Skeletal muscle satellite cell (primary cell): Measurements from ENCODE around the gene ARID4B.
"Not testable (repeated sequence)": the region's sequence is repeated elsewhere in the genome, so short reads cannot be mapped to it uniquely, and the experiment has no call there.

Experiments
- H3K27me3 ChIP-seq: 2 replicates; pipeline ENCODE4 v1.7.0; 2013; ENCODE audit warnings: low read length; ENCODE audit not compliant: control insufficient read depth, insufficient read depth
- H3K36me3 ChIP-seq: 2 replicates; pipeline ENCODE4 v1.7.0; 2013; ENCODE audit warnings: mild to moderate bottlenecking, control low read depth, low read length; ENCODE audit not compliant: insufficient read depth
- H3K4me1 ChIP-seq: 2 replicates; pipeline ENCODE4 v1.7.0; 2013; ENCODE audit warnings: low read length; ENCODE audit not compliant: control insufficient read depth, insufficient read depth
- H3K4me2 ChIP-seq: 2 replicates; pipeline ENCODE4 v1.7.0; 2013; ENCODE audit warnings: mild to moderate bottlenecking, low read length
- H3K4me3 ChIP-seq: 2 replicates; pipeline ENCODE4 v1.7.0; 2013; ENCODE audit warnings: low read length
- H3K9ac ChIP-seq: 2 replicates; pipeline ENCODE4 v1.7.0; 2013; ENCODE audit warnings: mild to moderate bottlenecking, low read depth, low read length, moderate library complexity
- H3K9me3 ChIP-seq: replicated peaks from 2 replicates; pipeline ENCODE4 v1.7.0; 2013; ENCODE audit warnings: mild to moderate bottlenecking, control low read depth, low read length

Gene ARID4B

DNA sequence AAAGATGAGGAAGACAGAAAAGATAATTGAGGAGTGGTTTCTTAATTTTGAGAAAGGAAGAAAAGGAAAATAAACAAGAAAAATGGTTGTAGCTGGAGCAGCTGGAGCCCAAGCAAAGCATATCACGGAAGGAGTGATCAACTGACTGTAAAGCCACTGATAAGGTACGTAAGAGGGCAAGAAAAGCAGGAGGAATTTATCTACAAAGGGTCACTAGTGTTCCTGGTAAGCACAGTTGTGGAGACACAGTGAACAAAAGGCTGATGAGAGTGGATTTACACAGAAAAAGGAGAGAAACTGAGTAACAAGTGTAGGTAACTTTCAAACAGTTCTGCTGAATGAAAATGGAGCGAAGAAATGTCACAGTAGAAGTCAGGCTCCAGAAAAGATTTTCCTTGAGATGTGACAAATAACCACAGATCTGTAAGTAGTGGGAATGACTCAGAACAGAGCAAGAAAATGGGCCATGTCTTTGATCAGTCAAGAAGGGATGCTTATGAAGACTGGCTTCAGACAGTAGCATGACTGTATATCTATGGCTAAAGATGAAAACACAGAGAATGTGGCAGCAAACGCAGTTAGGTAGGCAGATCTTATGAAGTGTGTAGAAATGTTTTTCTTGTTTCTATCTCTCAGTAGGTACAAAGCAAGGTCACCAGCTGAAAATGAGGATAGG is 121.3 kb downstream of the ARID4B start:
- peaks cover 21% of the 10 kb centered on the region for H3K36me3 ChIP-seq
- no peaks in the 10 kb centered on the region for H3K4me1 ChIP-seq
- no peak overlapping the region for H3K9ac ChIP-seq
- no peaks in the 10 kb centered on the region for H3K9me3 ChIP-seq
- no peaks in the 10 kb centered on the region for H3K27me3 ChIP-seq
- H3K4me2 ChIP-seq: no peak overlapping the region
- no peak overlapping the region for H3K4me3 ChIP-seq

DNA sequence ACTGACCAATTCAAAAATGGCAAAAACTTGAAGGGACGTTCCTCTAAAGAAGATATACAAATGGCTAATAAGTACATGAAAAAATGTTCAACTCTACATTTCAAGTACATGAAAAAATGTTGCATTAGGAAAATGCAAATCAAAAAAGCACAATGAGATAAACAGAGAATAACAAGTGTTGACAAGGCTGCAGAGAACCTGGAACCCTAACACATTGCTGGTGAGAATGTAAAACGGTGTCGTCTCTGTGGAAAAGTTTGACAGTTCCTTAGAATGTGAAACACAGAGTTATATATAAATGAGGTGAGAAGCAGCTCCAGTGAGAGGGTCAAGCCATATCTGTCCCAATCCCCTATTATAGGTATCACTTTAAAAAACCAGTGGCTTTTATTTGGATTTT is 122.3 kb downstream of the ARID4B start:
- Histone ChIP-seq H3K36me3 (peaks cover 17% of the 10 kb centered on the region), H3K9me3 (no peaks in the 10 kb centered on the region), H3K4me1 (no peaks in the 10 kb centered on the region), H3K9ac (no peak overlapping the region), H3K4me2 (no peak overlapping the region), H3K4me3 (no peak overlapping the region), H3K27me3 (no peaks in the 10 kb centered on the region)

GRCh38 chr1:235203428-235203827 is 124.6 kb downstream of the ARID4B start:
- no peaks in the 10 kb centered on the region for H3K4me1 ChIP-seq
- H3K27me3 ChIP-seq: no peaks in the 10 kb centered on the region
- no peak overlapping the region for H3K4me2 ChIP-seq
- no peak overlapping the region for H3K9ac ChIP-seq
- H3K36me3 ChIP-seq: peaks cover 12% of the 10 kb centered on the region
- H3K9me3 ChIP-seq: no peaks in the 10 kb centered on the region
- H3K4me3 ChIP-seq: no peak overlapping the region

DNA sequence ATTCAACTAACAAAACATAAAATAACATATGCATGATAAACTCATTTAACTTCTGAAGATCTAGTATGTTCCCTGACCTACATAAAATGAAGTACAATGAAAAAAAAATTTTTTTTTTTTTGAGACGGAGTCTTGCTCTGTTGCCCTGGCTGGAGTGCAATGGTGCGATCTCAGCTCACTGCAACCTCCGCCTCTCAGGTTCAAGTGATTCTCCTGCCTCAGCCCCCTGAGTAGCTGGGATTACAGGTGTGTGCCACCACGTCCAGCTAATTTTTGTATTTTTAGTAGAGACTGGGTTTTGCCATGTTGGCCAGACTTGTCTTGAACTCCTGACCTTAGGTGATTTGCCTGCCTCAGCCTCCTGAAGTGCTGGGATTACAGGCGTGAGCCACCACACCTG is 125.5 kb downstream of the ARID4B start:
- not testable (repeated sequence) for H3K4me1 ChIP-seq, H3K9ac ChIP-seq, H3K9me3 ChIP-seq, H3K4me2 ChIP-seq, H3K4me3 ChIP-seq, H3K27me3 ChIP-seq
- H3K36me3 ChIP-seq: peaks cover 12% of the 10 kb centered on the region

DNA sequence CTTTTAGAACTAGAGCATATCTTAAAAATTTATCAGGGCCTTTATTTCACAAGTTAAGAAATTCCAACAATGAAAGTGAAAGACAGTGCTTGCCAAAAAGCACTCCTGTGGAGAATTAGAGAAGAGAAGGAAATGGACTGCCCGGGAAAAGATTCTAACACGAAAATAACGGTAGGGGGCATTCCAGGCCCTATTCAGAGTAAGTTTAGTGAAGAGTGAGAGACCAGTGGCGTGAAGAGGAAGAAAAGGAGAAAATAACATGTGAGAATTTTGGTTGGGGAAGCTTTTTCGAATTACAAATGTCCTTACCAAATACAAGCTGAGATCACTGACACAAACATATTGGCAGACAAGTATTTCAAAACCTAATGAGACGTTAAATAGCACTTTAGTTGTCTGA is 128.5 kb downstream of the ARID4B start:
- Histone ChIP-seq H3K4me1 (no peaks in the 10 kb centered on the region), H3K9ac (no peak overlapping the region), H3K9me3 (no peaks in the 10 kb centered on the region), H3K36me3 (peaks cover 5% of the 10 kb centered on the region), H3K27me3 (no peaks in the 10 kb centered on the region), H3K4me3 (no peak overlapping the region), H3K4me2 (no peak overlapping the region)

- Histone ChIP-seq H3K4me1 (no peaks in the 10 kb centered on the region), H3K4me3 (no peak overlapping the region), H3K9ac (no peak overlapping the region), H3K27me3 (no peaks in the 10 kb centered on the region), H3K9me3 (no peaks in the 10 kb centered on the region), H3K36me3 (peaks cover 28% of the 10 kb centered on the region), H3K4me2 (no peak overlapping the region)
Measured at GRCh38 chr1:235190431-235190830, 137.5 kb downstream of the ARID4B start.

DNA sequence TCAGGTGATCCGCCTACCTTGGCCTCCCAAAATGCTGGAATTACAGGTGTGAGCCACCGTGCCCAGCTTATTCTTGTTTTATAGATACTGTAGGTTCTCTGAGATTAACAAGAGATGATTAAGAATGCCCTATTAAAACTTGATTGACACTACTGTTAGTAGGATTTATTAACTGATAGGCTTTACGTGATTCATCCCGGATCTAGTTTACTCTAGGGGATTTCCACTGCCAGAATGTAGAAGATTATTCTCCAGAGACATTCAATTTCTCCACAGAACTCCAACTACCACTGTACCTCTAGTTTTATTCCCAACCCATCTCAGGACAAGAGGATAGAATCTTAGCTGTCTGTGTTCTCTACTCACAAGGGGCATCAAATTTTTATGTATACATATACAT is 140.7 kb downstream of the ARID4B start:
- H3K27me3 ChIP-seq: no peaks in the 10 kb centered on the region
- no peak overlapping the region for H3K4me2 ChIP-seq
- no peaks in the 10 kb centered on the region for H3K9me3 ChIP-seq
- H3K36me3 ChIP-seq: peaks cover 19% of the 10 kb centered on the region
- no peak overlapping the region for H3K9ac ChIP-seq
- no peaks in the 10 kb centered on the region for H3K4me1 ChIP-seq
- H3K4me3 ChIP-seq: no peak overlapping the region

DNA sequence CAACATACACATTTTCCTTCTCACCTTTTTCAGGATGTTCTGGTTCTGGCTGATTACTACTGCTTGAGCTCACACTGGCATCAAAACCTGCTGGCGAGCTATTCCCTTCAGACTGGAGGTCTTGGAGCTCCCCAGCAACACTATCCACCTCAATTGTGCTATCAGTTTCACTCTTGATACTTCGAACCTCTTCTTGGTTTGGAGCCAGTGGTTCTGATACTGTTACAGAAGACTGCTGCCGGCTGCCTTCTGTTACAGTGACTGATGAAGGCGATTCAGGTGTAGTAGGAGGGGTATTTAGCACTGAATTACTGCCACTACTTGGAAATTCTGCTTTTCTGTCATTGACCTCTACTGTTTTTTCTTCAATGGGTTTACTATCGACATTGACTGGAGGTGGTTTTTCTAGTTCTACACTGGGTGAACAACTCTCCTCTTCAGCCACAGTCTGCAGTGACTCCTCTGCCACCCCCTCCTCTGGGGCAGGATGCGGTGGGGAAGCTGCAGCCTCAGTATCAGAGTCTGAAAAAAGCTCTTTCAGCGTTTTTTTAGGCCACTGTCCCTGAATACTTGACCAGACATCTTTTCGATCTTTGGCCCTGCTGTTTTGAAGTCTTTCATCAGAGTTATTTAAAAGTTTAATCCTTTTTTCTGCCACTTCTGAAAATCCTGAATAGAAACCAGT is 146.3 kb downstream of the ARID4B start:
- H3K4me3 ChIP-seq: no peak overlapping the region
- H3K4me2 ChIP-seq: no peak overlapping the region
- no peaks in the 10 kb centered on the region for H3K9me3 ChIP-seq
- H3K4me1 ChIP-seq: no peaks in the 10 kb centered on the region
- no peaks in the 10 kb centered on the region for H3K27me3 ChIP-seq
- peaks cover 24% of the 10 kb centered on the region for H3K36me3 ChIP-seq
- H3K9ac ChIP-seq: no peak overlapping the region

DNA sequence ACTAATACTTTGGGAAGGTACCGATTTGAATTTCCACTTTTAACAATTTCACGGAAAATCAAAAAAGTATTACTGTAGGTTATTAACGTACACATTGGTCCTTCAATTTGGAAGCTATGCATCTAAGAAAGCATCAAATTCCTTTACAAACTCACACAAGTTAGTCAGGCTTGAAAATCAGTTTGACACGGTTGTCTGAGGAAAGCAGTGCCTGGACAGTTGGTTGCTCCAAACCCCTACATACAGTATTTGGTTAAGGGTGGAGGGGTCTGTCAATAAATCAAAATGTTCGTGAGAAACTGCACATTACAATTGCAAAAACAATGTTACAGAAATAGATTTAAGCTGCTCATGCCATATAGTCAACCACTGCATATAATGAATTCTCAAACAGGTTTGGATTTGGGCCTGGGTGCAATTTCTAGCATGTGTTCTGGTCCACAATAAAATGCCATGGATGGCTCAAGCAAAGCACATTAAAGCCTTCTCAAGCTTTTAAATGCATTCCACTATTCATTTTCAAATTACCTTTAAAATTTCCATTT is 147.0 kb downstream of the ARID4B start:
- H3K27me3 ChIP-seq: no peaks in the 10 kb centered on the region
- no peaks in the 10 kb centered on the region for H3K9me3 ChIP-seq
- no peak overlapping the region for H3K4me3 ChIP-seq
- H3K4me1 ChIP-seq: no peaks in the 10 kb centered on the region
- H3K9ac ChIP-seq: no peak overlapping the region
- peaks cover 27% of the 10 kb centered on the region for H3K36me3 ChIP-seq
- H3K4me2 ChIP-seq: no peak overlapping the region

GRCh38 chr1:235176486-235176885 is 151.5 kb downstream of the ARID4B start:
- peaks cover 34% of the 10 kb centered on the region for H3K36me3 ChIP-seq
- no peak overlapping the region for H3K4me2 ChIP-seq
- H3K9ac ChIP-seq: no peak overlapping the region

DNA sequence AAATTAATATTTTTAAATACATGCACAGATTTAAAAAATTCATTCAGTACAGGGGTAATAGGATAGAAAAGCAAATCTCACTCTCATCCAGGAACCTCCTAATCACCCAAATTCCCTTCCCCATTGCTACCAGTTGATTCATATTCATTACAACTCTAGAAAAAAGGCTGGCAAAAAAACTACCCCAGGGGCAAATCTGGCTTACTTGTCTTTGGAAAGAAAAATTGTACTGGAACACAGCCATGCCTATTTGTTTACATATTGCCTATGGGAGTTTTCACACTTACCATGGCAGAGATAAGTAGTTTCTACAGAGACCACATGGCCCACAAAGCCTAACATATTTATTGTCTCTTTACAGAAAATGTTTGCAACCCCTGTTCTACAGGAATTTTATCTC is 158.0 kb downstream of the ARID4B start:
- no peaks in the 10 kb centered on the region for H3K9me3 ChIP-seq
- H3K36me3 ChIP-seq: peaks cover 37% of the 10 kb centered on the region
- H3K27me3 ChIP-seq: no peaks in the 10 kb centered on the region
- H3K4me1 ChIP-seq: no peaks in the 10 kb centered on the region
- no peak overlapping the region for H3K9ac ChIP-seq
- no peak overlapping the region for H3K4me2 ChIP-seq
- H3K4me3 ChIP-seq: no peak overlapping the region

More at GRCh38 chr1:235176486-235176885, 151.5 kb downstream of the ARID4B start:
- Histone ChIP-seq H3K27me3 (no peaks in the 10 kb centered on the region), H3K4me1 (no peaks in the 10 kb centered on the region), H3K9me3 (no peaks in the 10 kb centered on the region), H3K4me3 (no peak overlapping the region)

DNA sequence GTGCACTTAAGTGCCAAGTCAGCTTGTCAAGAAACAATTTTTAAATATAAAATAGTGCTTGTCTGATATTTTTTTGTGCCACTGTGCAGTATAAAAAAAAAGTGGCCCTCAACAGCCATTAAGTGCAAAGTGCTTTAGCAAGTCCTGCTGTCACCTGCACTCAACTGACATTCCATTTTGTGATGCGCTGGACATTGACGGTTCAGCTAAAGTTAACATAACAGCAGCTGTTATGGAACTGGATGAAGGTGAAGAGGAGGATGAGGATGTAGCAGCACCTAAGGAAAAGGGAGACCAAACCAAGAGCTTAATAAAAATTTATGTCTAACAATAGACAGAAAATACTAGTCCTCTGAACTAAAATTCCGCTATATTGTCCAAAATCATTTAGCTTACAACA is 159.6 kb downstream of the ARID4B start:
- Histone ChIP-seq H3K9me3 (no peaks in the 10 kb centered on the region), H3K36me3 (peaks cover 30% of the 10 kb centered on the region)

More for the DNA sequence above, 159.6 kb downstream of the ARID4B start:
- Histone ChIP-seq H3K9ac (no peak overlapping the region), H3K4me2 (no peak overlapping the region), H3K4me1 (no peaks in the 10 kb centered on the region), H3K27me3 (no peaks in the 10 kb centered on the region), H3K4me3 (no peak overlapping the region)
